Osteoblast (primary cell): ENCODE data around the gene CMSS1. TPM values are rescaled to one million over a fixed set of nuclear protein-coding genes. Genes with fewer than 3 reads are reported as not detected.

Experiments used
- DNase-seq: peaks from one replicate; pipeline ENCODE4 v3.0.0; 2011; ENCODE audit warnings: low spot score, mixed read lengths; ENCODE audit not compliant: insufficient read length; ENCODE audit errors: missing footprints
- H2AFZ ChIP-seq: 2 replicates; pipeline ENCODE4 v1.6.0; 2011; ENCODE audit warnings: mild to moderate bottlenecking, low read length
- H3K27ac ChIP-seq: 2 replicates; pipeline ENCODE4 v1.5.1; 2011; ENCODE audit warnings: mild to moderate bottlenecking, low read depth, low read length, moderate library complexity
- H3K27me3 ChIP-seq: 2 replicates; pipeline ENCODE4 v1.6.0; 2012; ENCODE audit warnings: mild to moderate bottlenecking, control low read depth, inconsistent platforms, low read length, moderate library complexity; ENCODE audit not compliant: insufficient read depth
- H3K36me3 ChIP-seq: 2 replicates; pipeline ENCODE4 v1.5.1; 2011; ENCODE audit warnings: mild to moderate bottlenecking, low read length, control low read depth, moderate library complexity; ENCODE audit not compliant: insufficient read depth
- H3K4me1 ChIP-seq: 2 replicates; pipeline ENCODE4 v1.5.1; 2011; ENCODE audit warnings: mild to moderate bottlenecking, low read length, control low read depth, moderate library complexity; ENCODE audit not compliant: insufficient read depth
- H3K4me2 ChIP-seq: 2 replicates; pipeline ENCODE4 v1.6.0; 2011; ENCODE audit warnings: mild to moderate bottlenecking, low read length; ENCODE audit not compliant: insufficient read depth
- H3K4me3 ChIP-seq: fragments of 200-600 bp; sonication (generic); 3 replicates; pipeline ENCODE4 v1.5.1; 2012; ENCODE audit warnings: mild to moderate bottlenecking, low read length, inconsistent platforms; ENCODE audit not compliant: insufficient read depth
- H3K79me2 ChIP-seq: 2 replicates; pipeline ENCODE4 v1.6.0; 2012; ENCODE audit warnings: mild to moderate bottlenecking, low read length, control low read depth, inconsistent platforms; ENCODE audit not compliant: insufficient read depth
- H3K9me3 ChIP-seq: 2 replicates; pipeline ENCODE4 v1.5.1; 2011; ENCODE audit warnings: low read depth, low read length, control low read depth
- H4K20me1 ChIP-seq: 2 replicates; pipeline ENCODE4 v1.6.0; 2012; ENCODE audit warnings: mild to moderate bottlenecking, low read length, control low read depth; ENCODE audit not compliant: insufficient read depth
- total RNA-seq: library from RNA; depleted of rRNA; stranded (reverse); fragments of >200 nt; gene quantifications from 2 replicates; pipeline ENCODE4 v1.2.3, GENCODE V29; 2012
- TF ChIP-seq, protein P1 (sequence below): IDR thresholded peaks from 2 replicates; pipeline ENCODE4 v1.5.1; 2011; ENCODE audit warnings: mild to moderate bottlenecking, low read depth, low read length, moderate library complexity; ENCODE audit errors: extremely low read depth

Gene CMSS1
- total RNA-seq, 1 donor, result 15.9 TPM

DNA sequence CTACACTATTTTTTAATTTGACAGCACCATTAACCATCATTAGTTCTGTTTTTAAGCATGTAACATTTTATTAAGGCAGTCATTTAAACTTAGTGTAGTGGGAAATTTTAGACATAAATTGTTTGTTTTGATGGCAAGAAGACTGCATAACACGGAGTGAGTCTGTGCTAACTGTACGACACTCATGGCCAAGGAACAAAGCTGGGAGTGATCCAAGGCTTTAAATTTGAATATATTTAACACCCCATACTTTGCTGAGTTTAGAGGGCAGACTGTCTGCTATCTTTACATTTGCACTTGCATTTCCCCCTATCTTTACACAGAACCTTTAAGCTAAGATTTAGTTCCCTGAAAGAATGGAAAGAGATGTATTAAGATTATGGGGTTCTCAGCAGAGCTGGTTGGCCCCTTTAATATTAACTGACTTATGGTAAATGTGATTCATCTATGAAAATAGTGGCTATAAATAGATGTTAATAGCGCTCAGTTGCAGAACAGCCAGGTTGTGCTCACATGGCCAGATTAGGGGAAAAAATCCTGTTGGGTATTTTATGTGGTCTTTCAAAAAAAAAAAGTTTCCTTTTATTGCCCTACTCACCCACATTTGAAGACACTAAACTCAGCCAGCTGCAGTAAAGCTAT is 120.7 kb downstream of the CMSS1 start:
- Histone ChIP-seq H3K4me1 (peaks cover 32% of the 10 kb centered on the region), H3K36me3 (no peaks in the 10 kb centered on the region), H3K4me2 (peak overlapping the region; percentile 40), H3K27me3 (no peaks in the 10 kb centered on the region), H2AFZ (no peak overlapping the region), H3K79me2 (no peaks in the 10 kb centered on the region), H3K9me3 (no peaks in the 10 kb centered on the region), H3K4me3 (no peak overlapping the region), H3K27ac (peak overlapping the region; percentile 55), H4K20me1 (no peaks in the 10 kb centered on the region)
- DNase-seq, result peak; percentile 77
- TF ChIP-seq, protein P1, sequence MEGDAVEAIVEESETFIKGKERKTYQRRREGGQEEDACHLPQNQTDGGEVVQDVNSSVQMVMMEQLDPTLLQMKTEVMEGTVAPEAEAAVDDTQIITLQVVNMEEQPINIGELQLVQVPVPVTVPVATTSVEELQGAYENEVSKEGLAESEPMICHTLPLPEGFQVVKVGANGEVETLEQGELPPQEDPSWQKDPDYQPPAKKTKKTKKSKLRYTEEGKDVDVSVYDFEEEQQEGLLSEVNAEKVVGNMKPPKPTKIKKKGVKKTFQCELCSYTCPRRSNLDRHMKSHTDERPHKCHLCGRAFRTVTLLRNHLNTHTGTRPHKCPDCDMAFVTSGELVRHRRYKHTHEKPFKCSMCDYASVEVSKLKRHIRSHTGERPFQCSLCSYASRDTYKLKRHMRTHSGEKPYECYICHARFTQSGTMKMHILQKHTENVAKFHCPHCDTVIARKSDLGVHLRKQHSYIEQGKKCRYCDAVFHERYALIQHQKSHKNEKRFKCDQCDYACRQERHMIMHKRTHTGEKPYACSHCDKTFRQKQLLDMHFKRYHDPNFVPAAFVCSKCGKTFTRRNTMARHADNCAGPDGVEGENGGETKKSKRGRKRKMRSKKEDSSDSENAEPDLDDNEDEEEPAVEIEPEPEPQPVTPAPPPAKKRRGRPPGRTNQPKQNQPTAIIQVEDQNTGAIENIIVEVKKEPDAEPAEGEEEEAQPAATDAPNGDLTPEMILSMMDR, result no peak

DNA sequence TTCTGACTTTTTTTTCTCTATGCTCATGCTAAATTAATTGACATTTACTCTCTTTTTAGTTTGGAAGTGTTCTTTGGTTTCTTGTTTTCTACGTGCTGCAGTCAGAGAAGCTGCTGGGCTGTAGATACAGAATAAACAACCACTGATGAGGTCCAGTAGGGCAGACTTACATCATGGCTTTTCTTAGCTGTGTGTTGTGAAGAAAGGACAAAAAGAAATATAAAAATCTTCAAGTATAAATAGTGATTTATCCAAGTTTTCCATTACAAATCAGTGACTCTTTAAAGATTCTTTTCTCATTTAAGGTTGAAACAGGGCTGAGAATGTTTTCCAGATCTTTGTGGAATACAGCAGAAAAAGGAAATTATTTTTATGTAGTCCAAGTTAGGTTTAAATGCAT is 122.2 kb downstream of the CMSS1 start:
- Histone ChIP-seq H3K4me2 (no peak overlapping the region), H3K36me3 (no peaks in the 10 kb centered on the region), H4K20me1 (no peaks in the 10 kb centered on the region), H3K27me3 (no peaks in the 10 kb centered on the region), H3K9me3 (no peaks in the 10 kb centered on the region), H3K4me1 (peaks cover 32% of the 10 kb centered on the region), H2AFZ (no peak overlapping the region), H3K27ac (no peak overlapping the region), H3K4me3 (no peak overlapping the region), H3K79me2 (no peaks in the 10 kb centered on the region)
- no peak for DNase-seq
- TF ChIP-seq, protein P1, result no peak

DNA sequence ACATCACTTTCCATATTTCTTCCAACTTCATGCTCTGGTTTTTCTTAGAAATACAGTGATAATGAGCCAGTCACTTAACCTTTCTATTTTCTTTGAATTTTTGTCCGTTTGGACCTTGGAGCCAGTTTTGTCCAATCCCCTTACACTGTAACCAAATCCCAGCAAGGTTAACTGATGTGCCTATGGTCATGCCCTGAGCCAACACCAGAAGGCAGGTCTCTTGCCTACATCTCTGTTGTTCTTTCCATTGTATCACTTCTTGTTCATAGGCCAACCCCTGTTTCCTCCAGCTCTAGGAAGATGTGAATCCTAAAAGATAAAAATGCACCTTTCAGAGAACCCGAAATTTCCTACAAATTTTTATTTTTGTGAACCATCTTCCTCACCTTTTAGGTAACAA is 122.7 kb downstream of the CMSS1 start:
- Histone ChIP-seq H2AFZ (no peak overlapping the region), H3K79me2 (no peaks in the 10 kb centered on the region), H3K36me3 (no peaks in the 10 kb centered on the region), H3K27ac (no peak overlapping the region), H3K27me3 (no peaks in the 10 kb centered on the region), H4K20me1 (no peaks in the 10 kb centered on the region), H3K4me2 (no peak overlapping the region), H3K9me3 (no peaks in the 10 kb centered on the region), H3K4me3 (no peak overlapping the region), H3K4me1 (peaks cover 30% of the 10 kb centered on the region)
- DNase-seq, result no peak
- TF ChIP-seq, protein P1, result no peak

DNA sequence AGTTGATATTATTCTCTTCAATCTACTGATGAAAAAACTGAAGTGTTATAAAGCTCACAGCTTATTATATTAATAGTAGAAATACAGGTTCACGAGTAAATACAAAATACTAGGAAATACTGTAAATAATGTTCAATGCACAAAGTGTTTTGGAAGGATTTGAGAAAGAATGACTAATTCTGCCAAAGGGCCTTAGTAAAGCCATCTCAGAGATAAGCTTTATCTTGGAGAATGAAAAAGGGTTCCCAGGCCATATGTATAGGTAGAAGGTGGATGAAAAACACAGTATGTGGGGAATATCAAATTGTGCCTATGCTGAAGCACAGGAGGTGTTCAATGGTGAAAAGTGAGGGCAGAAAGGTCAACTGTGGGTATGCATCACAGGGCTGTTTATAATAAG is 123.5 kb downstream of the CMSS1 start:
- no peak for DNase-seq
- Histone ChIP-seq H3K4me3 (no peak overlapping the region), H3K9me3 (no peaks in the 10 kb centered on the region)

More for the DNA sequence above, 123.5 kb downstream of the CMSS1 start:
- Histone ChIP-seq H3K4me2 (no peak overlapping the region), H3K27ac (no peak overlapping the region), H3K27me3 (no peaks in the 10 kb centered on the region), H2AFZ (no peak overlapping the region), H4K20me1 (no peaks in the 10 kb centered on the region), H3K36me3 (no peaks in the 10 kb centered on the region), H3K79me2 (no peaks in the 10 kb centered on the region), H3K4me1 (peaks cover 26% of the 10 kb centered on the region)
- TF ChIP-seq, protein P1, result no peak
